GM18868 (cell line): ENCODE data around the gene HACL1.
"Not testable (repeated sequence)": the region's sequence is repeated elsewhere in the genome, so short reads cannot be mapped to it uniquely, and the experiment has no call there.

Experiments
- ATAC-seq: cut with Tn5 transposase; IDR thresholded peaks from one replicate; pipeline ENCODE4 v1.9.1; 2021; ENCODE audit warnings: mild to moderate bottlenecking, moderate library complexity; ENCODE audit not compliant: unreplicated experiment

HACL1 gene

DNA sequence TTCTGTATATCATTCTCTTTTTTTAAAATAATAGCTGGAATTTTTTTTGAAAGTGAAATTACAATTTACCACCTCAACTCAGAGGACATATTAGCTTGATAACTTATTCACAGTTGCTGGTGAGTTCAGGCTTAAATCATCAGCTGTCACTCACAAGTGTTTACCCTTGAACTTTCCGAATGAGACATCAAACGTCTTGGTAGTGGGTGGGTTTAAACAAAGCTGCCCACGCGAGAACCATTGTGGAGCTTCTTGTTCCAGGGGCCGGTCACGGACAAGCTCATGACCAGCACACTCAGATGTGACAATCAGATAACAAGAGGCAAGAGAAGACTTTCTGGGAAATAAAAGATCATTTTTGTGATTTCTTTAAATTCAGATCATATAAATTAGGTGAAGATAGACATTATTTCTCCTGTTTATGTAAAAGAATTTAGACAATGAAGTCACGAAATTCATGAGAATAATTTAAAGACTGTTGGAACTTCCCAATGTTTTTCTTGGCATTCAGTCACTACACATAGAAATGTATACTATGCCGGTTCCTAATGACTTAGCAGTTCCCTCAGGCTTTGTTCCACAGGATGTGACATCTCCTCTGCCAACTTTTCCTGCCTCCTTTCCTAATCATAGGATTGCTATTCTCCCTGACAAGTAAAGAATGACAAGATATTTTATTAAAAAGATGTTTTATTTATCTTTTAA, 29.4 kb upstream of the HACL1 start:
- peak; percentile 64 for ATAC-seq

DNA sequence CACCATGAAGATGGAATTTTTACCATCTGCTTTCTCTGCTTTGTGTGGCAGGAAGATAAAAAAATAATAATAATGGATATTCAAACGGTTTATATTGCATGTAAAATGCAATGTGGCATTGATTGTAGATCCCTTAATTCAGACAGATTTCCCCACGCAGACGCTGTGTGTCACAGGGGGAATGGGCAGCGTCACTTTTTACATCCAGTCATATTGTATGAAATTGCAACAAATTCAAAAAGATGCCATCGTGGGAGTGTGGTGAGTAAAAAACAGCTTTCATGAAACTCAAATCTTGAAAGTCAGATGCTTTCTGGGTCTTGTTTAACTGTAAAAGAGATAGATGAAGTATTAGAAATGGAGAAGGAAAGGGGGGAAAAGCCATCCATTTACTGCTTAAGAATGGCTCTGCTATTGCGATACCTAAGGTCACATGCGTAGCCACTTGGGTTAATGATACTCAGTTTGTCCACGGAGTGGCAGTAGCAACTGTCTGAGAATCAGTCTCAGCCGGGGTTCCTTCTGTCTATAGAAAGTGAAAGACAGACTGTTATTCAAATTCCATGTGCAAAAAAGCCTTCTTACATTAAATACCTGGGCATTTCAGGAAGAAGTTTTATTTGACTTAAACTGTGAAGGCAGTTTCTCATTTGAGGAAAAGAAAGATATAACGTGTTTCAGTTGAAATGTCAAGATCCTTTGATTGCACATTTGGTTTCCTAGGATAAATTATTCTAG, 28.7 kb upstream of the HACL1 start:
- ATAC-seq: peak; percentile 97

DNA sequence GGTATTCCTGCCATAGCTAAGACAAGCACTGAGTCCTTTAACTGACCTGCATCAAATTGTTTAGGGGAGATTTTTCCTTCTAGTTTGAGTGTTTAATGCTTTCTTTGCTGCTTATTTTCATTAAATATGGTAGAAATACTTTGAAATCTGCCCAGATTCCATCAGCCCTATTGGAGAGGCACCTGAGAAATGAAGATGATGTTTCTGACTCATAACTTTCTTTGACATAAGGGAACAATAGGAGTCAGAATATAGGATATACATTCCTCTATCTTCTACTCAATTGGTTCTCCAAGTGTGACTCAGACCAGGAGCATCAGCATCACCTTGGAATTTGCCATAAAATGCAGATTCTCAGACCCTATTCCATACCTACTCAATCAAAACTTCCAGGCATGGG, 27.6 kb upstream of the HACL1 start:
- no peak for ATAC-seq

DNA sequence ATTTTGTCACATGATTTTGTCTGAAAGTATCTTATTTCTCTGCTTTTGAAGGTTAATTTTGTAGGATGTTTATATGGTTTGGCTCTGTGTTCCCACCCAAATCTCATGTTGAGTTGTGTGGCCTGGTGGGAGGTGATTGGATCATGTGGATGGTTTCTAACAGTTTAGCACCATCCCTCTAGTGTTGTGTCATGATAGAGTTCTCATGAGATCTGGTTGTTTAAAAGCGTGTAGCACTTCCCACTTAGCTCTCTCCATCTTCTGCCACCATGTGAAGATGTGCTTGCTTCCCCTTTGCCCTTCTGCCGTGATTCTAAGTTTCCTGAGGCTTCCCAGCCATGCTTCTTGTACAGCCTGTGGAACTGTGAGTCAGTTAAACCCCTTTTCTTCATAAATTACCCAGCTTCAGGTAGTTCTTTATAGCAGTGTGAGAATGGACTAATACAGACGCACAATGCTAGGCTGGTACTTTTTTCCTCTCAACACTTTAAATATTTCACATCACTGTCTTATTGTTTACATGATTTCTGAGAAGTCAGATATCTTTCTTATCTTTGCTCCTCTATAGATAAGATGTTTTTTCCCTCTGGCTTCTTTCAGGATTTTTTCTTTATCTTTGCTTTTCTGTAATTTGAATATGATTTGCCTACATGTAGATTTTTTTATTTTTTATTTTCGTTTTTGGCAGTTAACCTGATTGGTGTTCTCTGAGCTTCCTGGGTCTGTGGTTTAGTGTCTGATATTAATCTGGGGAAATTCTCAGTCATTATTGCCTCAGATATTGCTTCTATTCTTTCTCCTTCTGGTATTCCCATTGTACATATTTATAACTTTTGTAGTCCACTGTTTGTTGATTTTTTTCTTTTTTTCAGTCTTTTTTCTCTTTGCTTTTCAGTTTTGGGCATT, 22.4 kb upstream of the HACL1 start:
- no peak for ATAC-seq

DNA sequence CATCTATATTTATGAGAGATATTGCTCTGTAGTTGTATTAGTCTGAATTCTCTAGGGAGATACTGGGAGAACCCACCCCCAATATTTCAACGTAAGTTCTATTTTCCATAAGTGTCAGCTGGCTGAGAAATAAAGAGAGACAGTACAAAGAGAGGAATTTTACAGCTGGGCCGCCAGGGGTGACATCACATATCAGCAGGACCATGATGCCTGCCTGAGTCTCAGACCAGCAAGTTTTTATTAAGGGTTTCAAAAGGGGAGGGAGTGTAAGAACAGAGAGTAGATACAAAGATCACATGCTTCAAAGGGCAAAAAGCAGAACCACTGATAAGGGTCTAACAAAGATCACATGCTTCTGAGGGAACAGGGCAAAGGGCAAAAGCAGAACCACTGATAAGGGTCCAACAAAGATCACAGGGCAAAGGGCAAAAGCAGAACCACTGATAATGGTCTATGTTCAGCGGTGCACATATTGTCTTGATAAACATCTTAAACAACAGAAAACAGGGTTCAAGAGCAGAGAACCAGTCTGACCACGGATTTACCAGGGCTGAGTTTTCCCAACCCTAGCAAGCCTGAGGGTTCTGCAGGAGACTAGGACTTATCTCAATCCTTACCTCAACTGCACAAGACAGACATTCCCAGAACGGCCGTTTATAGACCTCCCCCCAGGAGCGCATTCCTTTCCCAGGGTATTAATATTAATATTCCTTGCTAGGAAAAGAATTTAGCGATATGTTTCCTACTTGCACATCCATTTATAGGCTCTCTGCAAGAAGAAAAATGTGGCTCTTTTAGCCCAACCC, 18.5 kb upstream of the HACL1 start:
- not testable (repeated sequence) for ATAC-seq

DNA sequence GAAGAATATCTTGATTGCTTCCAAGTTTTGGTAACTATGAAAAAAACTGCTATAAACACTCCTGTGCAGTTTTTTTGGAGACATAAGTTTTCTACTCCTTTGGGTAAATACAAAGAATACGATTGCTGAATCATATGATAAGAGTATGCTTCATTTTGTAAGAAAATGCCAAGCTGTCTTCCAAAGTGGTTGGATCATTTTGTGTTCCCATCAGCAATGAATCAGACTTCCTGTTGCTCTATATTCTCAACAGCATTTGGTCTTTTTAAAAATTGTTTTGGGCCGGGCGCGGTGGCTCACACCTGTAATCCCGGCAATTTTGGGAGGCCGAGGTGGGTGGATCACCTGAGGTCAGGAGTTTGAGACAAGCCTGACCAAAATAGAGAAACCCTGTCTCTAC, 14.7 kb upstream of the HACL1 start:
- no peak for ATAC-seq

DNA sequence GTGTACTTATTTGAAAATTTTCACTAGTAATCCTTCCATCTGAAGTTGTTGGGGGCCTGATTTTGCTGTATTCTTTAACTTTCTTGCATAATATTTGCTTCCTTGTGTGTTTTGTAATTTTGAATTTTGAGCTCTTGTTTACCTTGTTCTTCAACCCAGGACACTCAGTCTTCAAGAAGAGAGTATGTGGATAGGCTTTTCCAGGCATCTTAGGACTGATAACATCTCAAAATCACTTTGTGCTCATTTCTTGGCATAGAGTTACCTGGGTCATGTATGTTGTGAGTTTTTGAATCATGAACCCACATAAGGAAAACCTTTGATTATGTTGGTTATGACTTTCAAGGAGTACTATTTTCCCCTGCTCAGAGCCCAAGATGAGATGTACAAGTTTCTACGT, 13.6 kb upstream of the HACL1 start:
- ATAC-seq: no peak

DNA sequence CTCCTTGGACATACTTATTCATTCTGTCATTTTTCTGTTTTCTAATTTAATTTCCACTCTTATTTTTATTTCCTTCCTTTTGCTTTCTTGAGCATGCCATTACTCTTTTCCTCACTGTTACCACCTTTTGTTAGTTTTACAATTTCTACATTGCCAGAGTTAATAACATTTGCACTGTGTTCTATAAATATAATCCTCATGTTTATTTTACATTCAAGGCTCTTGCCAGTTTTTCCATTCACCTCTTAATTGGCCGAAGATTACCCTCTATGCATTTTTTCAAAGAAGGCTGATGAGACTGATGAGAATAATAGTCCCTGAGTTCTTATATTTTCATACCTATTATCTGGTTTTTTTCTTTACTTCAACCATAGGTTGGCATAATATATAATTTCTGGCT, 10.6 kb upstream of the HACL1 start:
- ATAC-seq: no peak

DNA sequence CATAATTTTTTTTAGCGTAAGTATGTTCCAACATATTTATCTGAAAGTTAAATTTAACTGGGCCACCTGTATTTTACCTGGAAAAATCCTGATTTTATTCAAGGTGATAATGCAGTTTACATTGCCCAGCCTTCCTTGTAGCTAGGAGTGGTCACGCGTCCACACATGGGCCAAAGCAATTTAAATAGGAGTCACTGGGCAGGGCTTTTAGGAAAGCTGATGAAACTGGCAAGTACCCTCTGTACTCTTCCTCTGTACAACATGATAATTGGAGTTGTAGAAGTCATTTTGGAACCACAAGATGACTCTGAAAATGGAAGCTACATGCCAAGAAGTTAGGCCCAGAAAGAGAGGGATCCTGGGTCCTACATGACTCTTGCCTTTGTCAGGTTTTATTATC, 9.6 kb upstream of the HACL1 start:
- no peak for ATAC-seq

DNA sequence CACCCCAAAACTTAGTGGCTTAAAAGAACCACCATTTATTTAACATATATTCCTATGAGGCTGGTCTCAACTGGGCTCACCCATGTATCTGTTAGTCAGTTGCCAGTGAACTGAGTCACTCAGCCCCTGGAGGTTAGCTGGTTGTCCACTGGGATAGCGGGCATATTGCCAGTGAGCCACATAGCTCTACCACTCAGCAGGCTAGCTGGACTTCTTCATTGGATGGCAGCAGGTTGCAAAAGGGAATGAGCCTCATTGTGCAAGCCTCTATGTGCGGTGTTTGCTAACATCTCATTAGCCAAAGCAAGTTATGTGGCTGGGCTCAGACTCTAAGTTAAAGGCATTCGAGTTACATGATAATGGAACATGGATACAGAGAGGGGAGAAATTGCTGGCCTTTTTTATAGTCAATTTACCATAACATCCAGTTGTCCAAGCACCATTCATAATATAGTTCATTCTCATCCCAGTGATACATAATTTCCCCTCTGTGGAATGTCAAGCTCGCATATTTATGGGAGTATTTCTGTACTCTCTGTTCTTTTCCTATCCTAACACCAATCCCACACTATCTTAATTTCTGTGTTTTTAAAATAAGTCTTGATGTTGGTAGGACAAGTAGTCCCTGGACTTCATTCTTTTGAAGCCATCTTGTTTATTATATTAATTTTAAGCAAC, 8.9 kb upstream of the HACL1 start:
- ATAC-seq: no peak

DNA sequence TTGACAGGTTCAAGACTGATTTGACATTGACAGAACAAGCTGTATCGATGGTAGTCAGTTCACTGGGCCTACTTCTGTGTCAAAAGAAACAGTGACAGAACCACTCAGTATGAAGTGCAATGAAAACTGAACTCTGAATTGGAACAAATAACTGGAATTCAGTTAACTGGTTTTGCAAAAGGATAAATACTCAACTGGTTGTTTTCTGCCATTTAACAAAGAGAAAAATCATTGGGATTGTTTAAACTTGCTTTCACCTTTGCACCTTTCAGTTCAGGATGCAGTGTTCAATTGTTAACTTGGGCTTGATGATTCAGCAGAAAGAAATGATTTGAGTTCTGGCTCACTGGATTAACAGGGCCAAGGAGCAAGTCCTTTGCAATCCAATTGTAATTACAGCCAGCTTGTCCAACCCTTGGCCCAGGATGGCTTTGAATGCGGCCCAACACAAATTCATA, 5.1 kb upstream of the HACL1 start:
- no peak for ATAC-seq

DNA sequence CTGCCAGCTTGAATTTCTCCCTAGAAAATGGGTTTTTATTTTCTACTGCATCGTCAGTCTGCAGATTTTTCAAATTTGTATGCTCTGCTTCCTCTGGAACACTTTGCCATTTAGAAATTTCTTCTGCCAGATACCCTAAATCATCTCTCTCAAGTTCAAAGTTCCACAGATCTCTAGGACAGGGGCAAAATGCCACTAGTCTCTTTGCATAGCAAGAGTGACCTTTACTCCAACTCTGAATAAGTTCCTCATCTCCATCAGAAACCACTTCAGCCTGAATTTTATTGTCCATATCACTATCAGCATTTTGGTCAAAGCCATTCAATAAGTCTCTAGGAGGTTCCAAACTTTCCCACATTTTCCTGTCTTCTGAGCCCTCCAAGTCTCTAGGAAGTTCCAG, 3.2 kb upstream of the HACL1 start:
- ATAC-seq: not testable (repeated sequence)

DNA sequence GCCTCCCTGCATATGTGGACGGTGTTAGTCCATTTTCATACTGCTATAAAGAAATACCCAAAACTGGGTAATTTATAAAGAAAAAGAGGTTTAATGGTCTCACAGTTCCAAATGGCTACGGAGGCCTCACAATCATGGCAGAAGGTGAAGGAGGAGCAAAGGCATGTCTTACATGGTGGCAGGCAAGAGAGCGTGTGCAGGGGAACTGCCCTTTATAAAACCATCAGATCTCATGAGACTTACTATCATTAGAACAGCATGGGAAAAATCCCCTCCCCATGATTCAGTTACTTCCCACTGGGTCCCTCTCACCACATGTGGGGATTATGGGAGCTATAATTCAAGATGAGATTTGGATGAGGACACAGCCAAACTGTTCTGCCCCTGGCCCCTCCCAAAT, 1.4 kb upstream of the HACL1 start:
- not testable (repeated sequence) for ATAC-seq

DNA sequence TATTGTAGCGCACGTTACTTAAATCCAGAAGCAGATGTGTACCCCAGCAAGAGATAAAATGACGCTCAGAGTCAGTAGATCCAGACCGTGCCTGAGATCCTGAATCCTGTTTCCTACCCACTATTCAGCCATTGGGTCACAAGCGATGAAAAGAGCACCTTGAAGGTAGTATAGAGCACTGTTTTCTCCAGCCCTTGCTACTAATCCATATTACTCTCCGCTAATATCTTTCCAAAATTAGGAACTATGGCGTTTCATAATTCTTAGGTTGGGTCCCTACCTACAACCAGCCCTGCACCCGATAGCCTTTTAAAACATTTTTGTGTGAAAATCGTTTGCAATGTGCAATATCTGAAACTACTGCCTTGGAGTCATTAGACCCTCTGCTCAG, 772 bp upstream of the HACL1 start:
- peak; percentile 5 for ATAC-seq

DNA sequence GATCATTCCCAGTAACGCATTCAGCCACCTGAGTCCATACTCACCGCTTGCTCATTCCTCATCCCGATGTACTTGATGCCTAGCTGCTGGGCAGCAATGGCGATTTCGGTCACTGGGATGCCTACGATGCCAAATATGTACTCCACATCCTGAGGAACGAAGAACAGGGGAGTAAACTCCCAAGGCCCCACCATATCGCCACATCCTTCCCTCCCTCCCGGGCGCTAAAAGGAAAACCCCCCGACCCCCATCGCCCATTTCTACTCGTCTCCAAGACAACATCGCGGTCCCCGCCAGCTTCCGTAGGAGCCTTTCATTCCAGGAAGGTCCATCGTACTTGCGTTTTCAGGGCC, 347 bp downstream of the HACL1 start:
- ATAC-seq: peak; percentile 13

DNA sequence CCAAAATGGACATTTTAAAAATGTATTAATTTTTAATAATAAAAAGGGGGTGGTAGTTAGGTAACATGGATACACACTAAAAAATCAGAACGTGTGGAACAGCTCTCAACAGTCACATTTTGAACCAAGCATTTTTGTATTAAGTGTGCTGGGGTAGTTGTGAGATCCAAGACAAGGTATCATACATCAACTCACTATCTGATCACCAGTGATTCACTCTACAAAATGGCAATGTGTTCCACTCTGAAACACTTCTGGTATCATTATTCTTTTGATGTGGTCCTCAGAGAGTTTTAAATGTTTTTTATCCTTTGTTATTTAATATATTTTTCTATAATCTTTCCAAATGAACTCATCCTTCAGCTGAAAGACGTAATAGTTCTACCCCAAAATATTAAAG, 5.4 kb downstream of the HACL1 start:
- no peak for ATAC-seq

DNA sequence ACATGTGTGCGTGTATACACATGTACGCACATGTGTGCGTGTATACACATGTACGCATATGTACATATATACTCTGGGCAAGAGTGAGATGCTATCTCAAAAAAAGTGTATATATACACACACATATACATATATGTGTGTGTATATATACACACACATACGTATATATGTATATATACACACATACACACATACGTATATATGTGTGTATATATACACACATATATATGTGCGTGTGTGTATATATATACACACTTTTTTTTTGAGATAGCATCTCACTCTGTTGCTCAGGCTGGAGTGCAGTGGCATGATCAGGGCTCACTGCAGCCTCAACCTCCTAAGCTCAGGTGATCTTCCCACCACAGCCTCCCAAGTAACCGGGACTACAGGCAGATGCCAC, 8.4 kb downstream of the HACL1 start:
- no peak for ATAC-seq

DNA sequence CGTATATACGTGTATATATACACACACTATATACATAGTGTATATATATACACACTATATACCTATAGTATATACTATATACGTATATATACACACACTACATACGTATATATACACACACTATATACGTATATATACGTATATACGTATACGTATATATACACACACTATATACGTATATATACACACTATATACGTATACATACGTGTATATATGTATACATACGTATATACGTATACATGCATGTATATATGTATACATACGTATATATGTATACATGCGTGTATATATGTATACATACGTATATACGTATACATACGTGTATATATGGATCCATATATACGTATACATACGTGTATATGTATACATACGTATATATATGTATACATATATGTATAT, 9.4 kb downstream of the HACL1 start:
- no peak for ATAC-seq

DNA sequence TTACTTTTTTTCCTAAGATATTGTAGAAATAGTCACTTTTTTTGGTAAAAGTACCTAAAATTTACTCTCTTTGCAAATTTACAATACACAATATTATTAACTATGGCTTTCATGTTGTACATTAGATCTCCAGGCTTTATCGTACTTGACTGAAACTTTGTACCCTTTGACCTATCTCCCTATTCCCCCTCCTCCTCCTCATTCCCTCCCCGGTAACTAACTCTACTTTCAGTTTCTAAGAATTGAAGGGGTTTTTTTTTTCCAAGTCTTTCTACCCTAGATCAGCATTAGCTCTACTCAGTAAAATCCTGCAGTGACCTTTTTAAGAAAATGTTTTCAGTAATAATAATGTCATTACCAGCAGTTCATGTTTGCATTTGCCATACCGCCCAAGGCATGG, 10.1 kb downstream of the HACL1 start:
- ATAC-seq: no peak

DNA sequence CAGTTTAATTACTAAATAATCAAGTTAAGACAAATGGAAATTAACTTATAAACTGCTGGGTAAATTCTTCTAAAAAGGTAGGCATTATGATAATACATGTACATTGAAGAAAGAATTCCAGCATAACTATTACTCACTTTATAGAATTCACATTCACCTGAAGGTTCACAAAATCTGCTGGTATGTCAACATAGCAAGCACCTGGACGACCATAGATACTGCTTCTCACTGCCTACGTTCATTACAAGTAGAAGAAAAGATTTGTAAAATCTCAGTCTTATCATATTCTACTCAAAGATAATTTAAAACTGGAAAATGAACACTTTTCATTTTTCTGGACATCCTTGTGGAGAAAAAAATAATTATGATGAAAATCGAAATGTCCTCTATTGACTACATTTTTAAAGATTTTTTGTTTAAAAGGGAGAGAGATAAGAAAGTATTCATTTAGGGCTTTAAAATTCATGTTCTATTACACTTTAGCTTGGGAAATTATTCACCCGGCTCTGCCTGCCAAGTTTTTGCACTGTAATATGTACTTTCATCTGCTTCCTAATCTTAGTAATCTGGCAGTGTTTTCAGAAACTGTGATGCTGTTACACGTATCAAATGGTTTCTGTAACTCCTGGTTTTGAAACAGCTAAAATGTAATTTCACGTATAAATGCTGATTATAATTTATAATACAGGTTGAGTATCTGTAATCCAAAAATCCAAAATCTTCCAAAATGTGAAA, 16.1 kb downstream of the HACL1 start:
- ATAC-seq: no peak
